ENCODE results near the gene SLC17A2. TPM values are rescaled to one million over a fixed set of nuclear protein-coding genes. Genes with fewer than 3 reads are reported as not detected.

The SLC17A2 gene
- total and polyA plus RNA-seq, 2 donors (not counting 1 experiment from before 2014, with no cell fraction given) = not detected

- intact Hi-C loops (cut with micrococcal nuclease) = no loop called here
- Mint-ChIP-seq H3K4me1 (no peaks in the 10 kb centered on the region), H3K27me3 (peaks cover 29% of the 10 kb centered on the region), H3K4me3 (no peak overlapping the region), H3K9me3 (ENCODE audit: insufficient read depth) (no peaks in the 10 kb centered on the region), H3K27ac (no peak overlapping the region)
- ChIA-PET CTCF (no interaction called here), POLR2A (no interaction called here)
- Histone ChIP-seq H3K27ac (ENCODE audit: low read length in 2 of 2) (no peak overlapping the region), H3K4me3 (ENCODE audit: control extremely low read depth in 1 of 5, extremely low read depth in 1 of 5, insufficient read depth in 1 of 5, low read depth in 2 of 5, low read length in 4 of 5) (no peak overlapping the region), H4K20me1 (ENCODE audit: control insufficient read depth, insufficient read depth, low read length, poor library complexity, severe bottlenecking) (no peaks in the 10 kb centered on the region), H3K9ac (ENCODE audit: low read length) (no peak overlapping the region), H3K27me3 (replicated peaks in 1 of 4; ENCODE audit: control extremely low read depth in 1 of 4, control insufficient read depth in 3 of 4, insufficient read depth in 4 of 4, low read length in 3 of 4) (no peaks in the 10 kb centered on the region), H3K36me3 (replicated peaks in 1 of 2; ENCODE audit: control extremely low read depth in 1 of 2, control insufficient read depth in 1 of 2, extremely low read depth in 1 of 2, insufficient read depth in 2 of 2, low read length in 1 of 2) (no peaks in the 10 kb centered on the region), H3K9me3 (ENCODE audit: control extremely low read depth in 1 of 3, control insufficient read depth in 2 of 3, insufficient read depth in 1 of 3, low read length in 2 of 3) (no peaks in the 10 kb centered on the region), H2AFZ (ENCODE audit: insufficient read depth, low read depth, low read length, poor library complexity, severe bottlenecking) (no peak overlapping the region), H3K4me2 (replicated peaks; ENCODE audit: low read depth, low read length, poor library complexity, severe bottlenecking) (no peak overlapping the region), H3K4me1 (ENCODE audit: control insufficient read depth in 2 of 2, insufficient read depth in 2 of 2, low read length in 2 of 2) (no peaks in the 10 kb centered on the region), H3K79me2 (ENCODE audit: control insufficient read depth, insufficient read depth, low read length) (no peaks in the 10 kb centered on the region)
- ATAC-seq (ENCODE audit: low read depth) (no peak), DNase-seq (no peak)
- no peak for TF ChIP-seq EZH2 (IDR thresholded peaks at IDR 0.05; ENCODE audit: borderline replicate concordance, insufficient read depth, low read depth, low read length, poor library complexity, severe bottlenecking)
- TF ChIP-seq, protein P1, sequence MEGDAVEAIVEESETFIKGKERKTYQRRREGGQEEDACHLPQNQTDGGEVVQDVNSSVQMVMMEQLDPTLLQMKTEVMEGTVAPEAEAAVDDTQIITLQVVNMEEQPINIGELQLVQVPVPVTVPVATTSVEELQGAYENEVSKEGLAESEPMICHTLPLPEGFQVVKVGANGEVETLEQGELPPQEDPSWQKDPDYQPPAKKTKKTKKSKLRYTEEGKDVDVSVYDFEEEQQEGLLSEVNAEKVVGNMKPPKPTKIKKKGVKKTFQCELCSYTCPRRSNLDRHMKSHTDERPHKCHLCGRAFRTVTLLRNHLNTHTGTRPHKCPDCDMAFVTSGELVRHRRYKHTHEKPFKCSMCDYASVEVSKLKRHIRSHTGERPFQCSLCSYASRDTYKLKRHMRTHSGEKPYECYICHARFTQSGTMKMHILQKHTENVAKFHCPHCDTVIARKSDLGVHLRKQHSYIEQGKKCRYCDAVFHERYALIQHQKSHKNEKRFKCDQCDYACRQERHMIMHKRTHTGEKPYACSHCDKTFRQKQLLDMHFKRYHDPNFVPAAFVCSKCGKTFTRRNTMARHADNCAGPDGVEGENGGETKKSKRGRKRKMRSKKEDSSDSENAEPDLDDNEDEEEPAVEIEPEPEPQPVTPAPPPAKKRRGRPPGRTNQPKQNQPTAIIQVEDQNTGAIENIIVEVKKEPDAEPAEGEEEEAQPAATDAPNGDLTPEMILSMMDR (IDR thresholded peaks at IDR 0.05) = no peak
- no CpG with 5 or more reads among the region's 3 CpGs for WGBS (ENCODE audit: insufficient coverage)
Measured at GRCh38 chr6:25875563-25875905, 55.0 kb downstream of the SLC17A2 start.

DNA sequence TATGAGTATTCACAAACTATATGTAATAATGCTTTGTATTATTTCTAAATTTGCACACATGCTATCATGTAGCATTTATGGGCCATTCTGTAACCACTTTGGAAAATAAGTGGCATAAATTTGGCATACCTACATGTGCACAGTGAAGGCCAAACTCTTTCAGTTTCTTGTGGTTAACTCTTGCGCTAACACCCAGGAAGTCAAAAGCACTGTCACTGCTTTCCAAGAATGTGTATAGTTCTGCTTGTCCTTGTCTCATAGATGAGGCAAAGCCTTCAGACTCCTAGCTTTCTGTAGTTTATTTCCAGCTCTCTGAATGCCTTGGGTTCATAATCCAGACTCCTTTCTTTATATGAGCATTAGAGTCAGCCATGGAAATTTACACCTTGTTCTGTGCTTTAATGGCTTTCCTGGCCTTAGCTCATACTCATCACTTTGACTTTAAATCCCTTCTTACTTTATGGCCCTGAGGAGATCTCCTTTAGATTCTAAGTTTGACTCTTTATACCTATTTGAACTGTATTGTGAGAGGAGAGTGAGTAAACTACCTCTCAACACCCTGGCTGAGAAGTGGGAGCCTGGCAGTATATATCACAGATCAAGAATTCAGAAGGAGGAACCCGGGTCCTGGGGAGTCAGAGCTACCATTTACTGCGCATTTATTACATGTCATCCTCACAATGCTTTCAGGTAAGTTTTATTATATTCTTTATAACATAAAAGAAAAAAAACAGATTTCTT is 55.5 kb downstream of the SLC17A2 start:
- intact Hi-C loops (cut with micrococcal nuclease) = no loop called here
- Mint-ChIP-seq H3K27me3 (peaks cover 26% of the 10 kb centered on the region), H3K4me1 (no peaks in the 10 kb centered on the region), H3K27ac (no peak overlapping the region), H3K4me3 (no peak overlapping the region), H3K9me3 (ENCODE audit: insufficient read depth) (no peaks in the 10 kb centered on the region)
- Histone ChIP-seq H3K9ac (ENCODE audit: low read length) (no peak overlapping the region), H3K4me3 (ENCODE audit: control extremely low read depth in 1 of 5, extremely low read depth in 1 of 5, insufficient read depth in 1 of 5, low read depth in 2 of 5, low read length in 4 of 5) (no peak overlapping the region), H3K4me1 (ENCODE audit: control insufficient read depth in 2 of 2, insufficient read depth in 2 of 2, low read length in 2 of 2) (no peaks in the 10 kb centered on the region), H3K36me3 (replicated peaks in 1 of 2; ENCODE audit: control extremely low read depth in 1 of 2, control insufficient read depth in 1 of 2, extremely low read depth in 1 of 2, insufficient read depth in 2 of 2, low read length in 1 of 2) (no peaks in the 10 kb centered on the region), H3K4me2 (replicated peaks; ENCODE audit: low read depth, low read length, poor library complexity, severe bottlenecking) (no peak overlapping the region), H4K20me1 (ENCODE audit: control insufficient read depth, insufficient read depth, low read length, poor library complexity, severe bottlenecking) (no peaks in the 10 kb centered on the region), H3K79me2 (ENCODE audit: control insufficient read depth, insufficient read depth, low read length) (no peaks in the 10 kb centered on the region), H3K9me3 (ENCODE audit: control extremely low read depth in 1 of 3, control insufficient read depth in 2 of 3, insufficient read depth in 1 of 3, low read length in 2 of 3) (no peaks in the 10 kb centered on the region), H3K27ac (ENCODE audit: low read length in 2 of 2) (no peak overlapping the region), H3K27me3 (replicated peaks in 1 of 4; ENCODE audit: control extremely low read depth in 1 of 4, control insufficient read depth in 3 of 4, insufficient read depth in 4 of 4, low read length in 3 of 4) (no peaks in the 10 kb centered on the region), H2AFZ (ENCODE audit: insufficient read depth, low read depth, low read length, poor library complexity, severe bottlenecking) (no peak overlapping the region)
- POLR2A ChIA-PET = no interaction called here
- DNase-seq (no peak), ATAC-seq (ENCODE audit: low read depth) (no peak)
- CTCF ChIA-PET = interaction anchor here (0.5 kb wide), 1 partner anchor 360 kb away, joined by 4 read pairs; no protein-coding TSS in a partner anchor
- 60% methylated on average over 1 of the region's 3 CpGs for WGBS (ENCODE audit: insufficient coverage)
- TF ChIP-seq, protein P1 (IDR thresholded peaks at IDR 0.05) = no peak
- no peak for TF ChIP-seq EZH2 (IDR thresholded peaks at IDR 0.05; ENCODE audit: borderline replicate concordance, insufficient read depth, low read depth, low read length, poor library complexity, severe bottlenecking)
